Measurements from ENCODE around the gene MT1G.

- TF ChIP-seq POLR2A (IDR thresholded peaks at IDR 0.05): no peak
- no peak for TF ChIP-seq CTCF (IDR thresholded peaks at IDR 0.05)
- TF ChIP-seq POLR2AphosphoS5 (IDR thresholded peaks at IDR 0.05): no peak
These were observed 35.0 kb upstream of the MT1G start for GRCh38 chr16:56702836-56703235.
